Measurements from ENCODE around the gene MAP1A. TPM values are rescaled to one million over a fixed set of nuclear protein-coding genes. Genes with fewer than 3 reads are reported as not detected.
"Not testable (repeated sequence)": the region's sequence is repeated elsewhere in the genome, so short reads cannot be mapped to it uniquely, and the experiment has no call there.

Gene MAP1A
- total and polyA plus RNA-seq, 2 experiments from 2014 or later = 0.81 to 2.0 TPM

DNA sequence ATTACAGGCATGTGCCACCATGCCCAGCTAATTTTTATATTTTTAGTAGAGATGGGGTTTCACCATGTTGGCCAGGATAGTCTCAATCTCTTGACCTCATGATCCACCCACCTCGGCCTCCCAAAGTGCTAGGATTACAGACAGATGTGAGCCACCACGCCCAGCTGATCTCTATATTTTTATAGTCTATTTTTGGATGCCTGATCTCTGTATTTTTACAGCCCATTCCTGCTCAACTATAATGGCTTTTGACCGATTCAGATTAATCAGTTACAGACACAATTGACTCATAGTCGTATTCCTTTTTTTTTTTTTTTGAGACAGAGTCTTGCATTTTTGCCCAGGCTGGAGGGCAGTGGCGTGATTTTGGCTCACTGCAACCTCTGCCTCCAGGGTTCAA is 15.4 kb downstream of the MAP1A start:
- not testable (repeated sequence) for H3K27ac ChIP-seq (ENCODE audit: low read depth); H3K27ac Mint-ChIP-seq; H3K4me1 ChIP-seq (ENCODE audit: insufficient read depth); H3K27me3 ChIP-seq (ENCODE audit: insufficient read depth); H3K4me3 ChIP-seq; H3K9me3 Mint-ChIP-seq; H3F3A ChIP-seq (replicated peaks; ENCODE audit: low read depth); DNase-seq (ENCODE audit: low spot score); H3K36me3 Mint-ChIP-seq (ENCODE audit: low read depth); H3K36me3 ChIP-seq (ENCODE audit: insufficient read depth); H3K27me3 Mint-ChIP-seq (ENCODE audit: insufficient read depth, low read depth, poor library complexity); H4K20me1 ChIP-seq (replicated peaks; ENCODE audit: insufficient read depth); H2AFZ ChIP-seq; H3K4me2 ChIP-seq; ATAC-seq; H3K9me2 ChIP-seq (ENCODE audit: insufficient read depth); H3K4me3 Mint-ChIP-seq; H3K79me2 ChIP-seq (replicated peaks; ENCODE audit: insufficient read depth)
- peaks cover 28% of the 10 kb centered on the region for H3K4me1 Mint-ChIP-seq

DNA sequence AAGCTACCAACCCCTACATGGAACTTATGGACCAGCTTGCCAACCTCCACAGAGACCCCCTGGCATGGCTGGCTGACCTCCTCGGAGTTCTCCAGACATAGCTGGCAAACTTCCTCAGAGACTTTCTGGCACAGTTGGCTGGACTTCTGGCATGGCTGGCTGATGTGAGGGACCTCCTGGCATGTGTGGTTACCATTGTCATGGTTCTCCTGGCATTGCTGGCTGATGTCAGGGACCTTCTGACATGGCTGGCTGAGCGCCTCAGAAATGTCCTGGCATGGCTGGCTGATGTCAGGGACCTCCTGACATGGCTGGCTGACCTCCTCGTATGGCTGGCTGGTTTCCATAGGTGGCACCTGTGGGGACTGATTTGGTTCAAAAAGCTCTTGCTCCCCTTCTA is 17.5 kb downstream of the MAP1A start:
- no peaks in the 10 kb centered on the region; the same call in 2 of the 3 replicates for H3K9me3 Mint-ChIP-seq
- Histone ChIP-seq H3K27ac (ENCODE audit: low read depth) (no peak overlapping the region), H3K36me3 (ENCODE audit: insufficient read depth) (no peaks in the 10 kb centered on the region), H3F3A (replicated peaks; ENCODE audit: low read depth) (0 out of 2 replicates have a peak, but pooled peaks cover 2% of the 10 kb centered on the region), H2AFZ (no peak overlapping the region), H3K79me2 (replicated peaks; ENCODE audit: insufficient read depth) (no peaks in the 10 kb centered on the region), H3K27me3 (ENCODE audit: insufficient read depth) (no peaks in the 10 kb centered on the region), H3K4me3 (no peak overlapping the region), H4K20me1 (replicated peaks; ENCODE audit: insufficient read depth) (no peaks in the 10 kb centered on the region), H3K4me2 (no peak overlapping the region), H3K4me1 (ENCODE audit: insufficient read depth) (peaks cover 8% of the 10 kb centered on the region; the same call in 1 of the 2 replicates), H3K9me2 (ENCODE audit: insufficient read depth) (no peaks in the 10 kb centered on the region)
- H3K4me3 Mint-ChIP-seq = no peak overlapping the region
- no peak overlapping the region for H3K27ac Mint-ChIP-seq
- H3K27me3 Mint-ChIP-seq (ENCODE audit: insufficient read depth, low read depth, poor library complexity) = no peaks in the 10 kb centered on the region
- H3K36me3 Mint-ChIP-seq (ENCODE audit: low read depth) = no peaks in the 10 kb centered on the region; the same call in 2 of the 3 replicates
- DNase-seq (ENCODE audit: low spot score) (no peak), ATAC-seq (no peak)
- H3K4me1 Mint-ChIP-seq = peaks cover 20% of the 10 kb centered on the region
- no peak for TF ChIP-seq STAT1 (IDR thresholded peaks at IDR 0.05; ENCODE audit: unreplicated experiment)
- no peak for TF ChIP-seq CREB1 (CRISPR knock-in tag; IDR thresholded peaks at IDR 0.05; ENCODE audit: low read depth)
- TF ChIP-seq, protein P1, sequence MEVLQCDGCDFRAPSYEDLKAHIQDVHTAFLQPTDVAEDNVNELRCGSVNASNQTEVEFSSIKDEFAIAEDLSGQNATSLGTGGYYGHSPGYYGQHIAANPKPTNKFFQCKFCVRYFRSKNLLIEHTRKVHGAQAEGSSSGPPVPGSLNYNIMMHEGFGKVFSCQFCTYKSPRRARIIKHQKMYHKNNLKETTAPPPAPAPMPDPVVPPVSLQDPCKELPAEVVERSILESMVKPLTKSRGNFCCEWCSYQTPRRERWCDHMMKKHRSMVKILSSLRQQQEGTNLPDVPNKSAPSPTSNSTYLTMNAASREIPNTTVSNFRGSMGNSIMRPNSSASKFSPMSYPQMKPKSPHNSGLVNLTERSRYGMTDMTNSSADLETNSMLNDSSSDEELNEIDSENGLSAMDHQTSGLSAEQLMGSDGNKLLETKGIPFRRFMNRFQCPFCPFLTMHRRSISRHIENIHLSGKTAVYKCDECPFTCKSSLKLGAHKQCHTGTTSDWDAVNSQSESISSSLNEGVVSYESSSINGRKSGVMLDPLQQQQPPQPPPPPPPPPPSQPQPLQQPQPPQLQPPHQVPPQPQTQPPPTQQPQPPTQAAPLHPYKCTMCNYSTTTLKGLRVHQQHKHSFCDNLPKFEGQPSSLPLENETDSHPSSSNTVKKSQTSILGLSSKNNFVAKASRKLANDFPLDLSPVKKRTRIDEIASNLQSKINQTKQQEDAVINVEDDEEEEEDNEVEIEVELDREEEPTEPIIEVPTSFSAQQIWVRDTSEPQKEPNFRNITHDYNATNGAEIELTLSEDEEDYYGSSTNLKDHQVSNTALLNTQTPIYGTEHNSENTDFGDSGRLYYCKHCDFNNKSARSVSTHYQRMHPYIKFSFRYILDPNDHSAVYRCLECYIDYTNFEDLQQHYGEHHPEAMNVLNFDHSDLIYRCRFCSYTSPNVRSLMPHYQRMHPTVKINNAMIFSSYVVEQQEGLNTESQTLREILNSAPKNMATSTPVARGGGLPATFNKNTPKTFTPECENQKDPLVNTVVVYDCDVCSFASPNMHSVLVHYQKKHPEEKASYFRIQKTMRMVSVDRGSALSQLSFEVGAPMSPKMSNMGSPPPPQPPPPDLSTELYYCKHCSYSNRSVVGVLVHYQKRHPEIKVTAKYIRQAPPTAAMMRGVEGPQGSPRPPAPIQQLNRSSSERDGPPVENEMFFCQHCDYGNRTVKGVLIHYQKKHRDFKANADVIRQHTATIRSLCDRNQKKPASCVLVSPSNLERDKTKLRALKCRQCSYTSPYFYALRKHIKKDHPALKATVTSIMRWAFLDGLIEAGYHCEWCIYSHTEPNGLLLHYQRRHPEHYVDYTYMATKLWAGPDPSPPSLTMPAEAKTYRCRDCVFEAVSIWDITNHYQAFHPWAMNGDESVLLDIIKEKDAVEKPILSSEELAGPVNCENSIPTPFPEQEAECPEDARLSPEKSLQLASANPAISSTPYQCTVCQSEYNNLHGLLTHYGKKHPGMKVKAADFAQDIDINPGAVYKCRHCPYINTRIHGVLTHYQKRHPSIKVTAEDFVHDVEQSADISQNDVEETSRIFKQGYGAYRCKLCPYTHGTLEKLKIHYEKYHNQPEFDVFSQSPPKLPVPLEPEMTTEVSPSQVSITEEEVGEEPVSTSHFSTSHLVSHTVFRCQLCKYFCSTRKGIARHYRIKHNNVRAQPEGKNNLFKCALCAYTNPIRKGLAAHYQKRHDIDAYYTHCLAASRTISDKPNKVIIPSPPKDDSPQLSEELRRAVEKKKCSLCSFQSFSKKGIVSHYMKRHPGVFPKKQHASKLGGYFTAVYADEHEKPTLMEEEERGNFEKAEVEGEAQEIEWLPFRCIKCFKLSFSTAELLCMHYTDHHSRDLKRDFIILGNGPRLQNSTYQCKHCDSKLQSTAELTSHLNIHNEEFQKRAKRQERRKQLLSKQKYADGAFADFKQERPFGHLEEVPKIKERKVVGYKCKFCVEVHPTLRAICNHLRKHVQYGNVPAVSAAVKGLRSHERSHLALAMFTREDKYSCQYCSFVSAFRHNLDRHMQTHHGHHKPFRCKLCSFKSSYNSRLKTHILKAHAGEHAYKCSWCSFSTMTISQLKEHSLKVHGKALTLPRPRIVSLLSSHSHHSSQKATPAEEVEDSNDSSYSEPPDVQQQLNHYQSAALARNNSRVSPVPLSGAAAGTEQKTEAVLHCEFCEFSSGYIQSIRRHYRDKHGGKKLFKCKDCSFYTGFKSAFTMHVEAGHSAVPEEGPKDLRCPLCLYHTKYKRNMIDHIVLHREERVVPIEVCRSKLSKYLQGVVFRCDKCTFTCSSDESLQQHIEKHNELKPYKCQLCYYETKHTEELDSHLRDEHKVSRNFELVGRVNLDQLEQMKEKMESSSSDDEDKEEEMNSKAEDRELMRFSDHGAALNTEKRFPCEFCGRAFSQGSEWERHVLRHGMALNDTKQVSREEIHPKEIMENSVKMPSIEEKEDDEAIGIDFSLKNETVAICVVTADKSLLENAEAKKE (CRISPR knock-in tag; IDR thresholded peaks at IDR 0.05) = no peak
- no peak for TF ChIP-seq EZH2phosphoT487 (IDR thresholded peaks at IDR 0.05; ENCODE audit: unreplicated experiment)
- TF ChIP-seq NANOG (IDR thresholded peaks at IDR 0.05; ENCODE audit: borderline replicate concordance) = no peak
- TF ChIP-seq ZNF114 (CRISPR knock-in tag; IDR thresholded peaks at IDR 0.05) = no peak
- no peak for TF ChIP-seq EZH2 (IDR thresholded peaks at IDR 0.05; ENCODE audit: low read depth, unreplicated experiment)
- no peak for TF ChIP-seq JUNB (IDR thresholded peaks at IDR 0.05; ENCODE audit: unreplicated experiment)
- no peak for TF ChIP-seq ZNF331 (CRISPR knock-in tag; IDR thresholded peaks at IDR 0.05; ENCODE audit: low read depth)
- TF ChIP-seq, protein P2, sequence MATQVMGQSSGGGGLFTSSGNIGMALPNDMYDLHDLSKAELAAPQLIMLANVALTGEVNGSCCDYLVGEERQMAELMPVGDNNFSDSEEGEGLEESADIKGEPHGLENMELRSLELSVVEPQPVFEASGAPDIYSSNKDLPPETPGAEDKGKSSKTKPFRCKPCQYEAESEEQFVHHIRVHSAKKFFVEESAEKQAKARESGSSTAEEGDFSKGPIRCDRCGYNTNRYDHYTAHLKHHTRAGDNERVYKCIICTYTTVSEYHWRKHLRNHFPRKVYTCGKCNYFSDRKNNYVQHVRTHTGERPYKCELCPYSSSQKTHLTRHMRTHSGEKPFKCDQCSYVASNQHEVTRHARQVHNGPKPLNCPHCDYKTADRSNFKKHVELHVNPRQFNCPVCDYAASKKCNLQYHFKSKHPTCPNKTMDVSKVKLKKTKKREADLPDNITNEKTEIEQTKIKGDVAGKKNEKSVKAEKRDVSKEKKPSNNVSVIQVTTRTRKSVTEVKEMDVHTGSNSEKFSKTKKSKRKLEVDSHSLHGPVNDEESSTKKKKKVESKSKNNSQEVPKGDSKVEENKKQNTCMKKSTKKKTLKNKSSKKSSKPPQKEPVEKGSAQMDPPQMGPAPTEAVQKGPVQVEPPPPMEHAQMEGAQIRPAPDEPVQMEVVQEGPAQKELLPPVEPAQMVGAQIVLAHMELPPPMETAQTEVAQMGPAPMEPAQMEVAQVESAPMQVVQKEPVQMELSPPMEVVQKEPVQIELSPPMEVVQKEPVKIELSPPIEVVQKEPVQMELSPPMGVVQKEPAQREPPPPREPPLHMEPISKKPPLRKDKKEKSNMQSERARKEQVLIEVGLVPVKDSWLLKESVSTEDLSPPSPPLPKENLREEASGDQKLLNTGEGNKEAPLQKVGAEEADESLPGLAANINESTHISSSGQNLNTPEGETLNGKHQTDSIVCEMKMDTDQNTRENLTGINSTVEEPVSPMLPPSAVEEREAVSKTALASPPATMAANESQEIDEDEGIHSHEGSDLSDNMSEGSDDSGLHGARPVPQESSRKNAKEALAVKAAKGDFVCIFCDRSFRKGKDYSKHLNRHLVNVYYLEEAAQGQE (IDR thresholded peaks at IDR 0.05; ENCODE audit: unreplicated experiment) = no peak
- TF ChIP-seq POLR2AphosphoS5 (IDR thresholded peaks at IDR 0.05; ENCODE audit: low read depth) = no peak
- TF ChIP-seq, protein P3, sequence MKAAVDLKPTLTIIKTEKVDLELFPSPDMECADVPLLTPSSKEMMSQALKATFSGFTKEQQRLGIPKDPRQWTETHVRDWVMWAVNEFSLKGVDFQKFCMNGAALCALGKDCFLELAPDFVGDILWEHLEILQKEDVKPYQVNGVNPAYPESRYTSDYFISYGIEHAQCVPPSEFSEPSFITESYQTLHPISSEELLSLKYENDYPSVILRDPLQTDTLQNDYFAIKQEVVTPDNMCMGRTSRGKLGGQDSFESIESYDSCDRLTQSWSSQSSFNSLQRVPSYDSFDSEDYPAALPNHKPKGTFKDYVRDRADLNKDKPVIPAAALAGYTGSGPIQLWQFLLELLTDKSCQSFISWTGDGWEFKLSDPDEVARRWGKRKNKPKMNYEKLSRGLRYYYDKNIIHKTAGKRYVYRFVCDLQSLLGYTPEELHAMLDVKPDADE (IDR thresholded peaks at IDR 0.05) = no peak
